ENCODE measurements around the gene PRORP.

- TF ChIP-seq ZNF530 (tag by site-specific recombination; IDR thresholded peaks at IDR 0.05; ENCODE audit: low read depth): no peak
- no peak for TF ChIP-seq CTCF (tag by site-specific recombination; IDR thresholded peaks at IDR 0.05)
- no peak for TF ChIP-seq HIC1 (tag by site-specific recombination; IDR thresholded peaks at IDR 0.05)
These were observed 24.8 kb downstream of the PRORP start for GRCh38 chr14:35147186-35147585.
